ENCODE measurements around the gene PTTG1.

Gene PTTG1

GRCh38 chr5:160452795-160453194 is 31.1 kb downstream of the PTTG1 start:
- DNase-seq (ENCODE audit: low read depth) = no peak
- TF ChIP-seq, protein P1, sequence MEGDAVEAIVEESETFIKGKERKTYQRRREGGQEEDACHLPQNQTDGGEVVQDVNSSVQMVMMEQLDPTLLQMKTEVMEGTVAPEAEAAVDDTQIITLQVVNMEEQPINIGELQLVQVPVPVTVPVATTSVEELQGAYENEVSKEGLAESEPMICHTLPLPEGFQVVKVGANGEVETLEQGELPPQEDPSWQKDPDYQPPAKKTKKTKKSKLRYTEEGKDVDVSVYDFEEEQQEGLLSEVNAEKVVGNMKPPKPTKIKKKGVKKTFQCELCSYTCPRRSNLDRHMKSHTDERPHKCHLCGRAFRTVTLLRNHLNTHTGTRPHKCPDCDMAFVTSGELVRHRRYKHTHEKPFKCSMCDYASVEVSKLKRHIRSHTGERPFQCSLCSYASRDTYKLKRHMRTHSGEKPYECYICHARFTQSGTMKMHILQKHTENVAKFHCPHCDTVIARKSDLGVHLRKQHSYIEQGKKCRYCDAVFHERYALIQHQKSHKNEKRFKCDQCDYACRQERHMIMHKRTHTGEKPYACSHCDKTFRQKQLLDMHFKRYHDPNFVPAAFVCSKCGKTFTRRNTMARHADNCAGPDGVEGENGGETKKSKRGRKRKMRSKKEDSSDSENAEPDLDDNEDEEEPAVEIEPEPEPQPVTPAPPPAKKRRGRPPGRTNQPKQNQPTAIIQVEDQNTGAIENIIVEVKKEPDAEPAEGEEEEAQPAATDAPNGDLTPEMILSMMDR (conservative IDR thresholded peaks at IDR 0.05; ENCODE audit: low read depth, low read length) = no peak
- H3K4me3 ChIP-seq (ENCODE audit: low read depth, low read length) = no peak overlapping the region

DNA sequence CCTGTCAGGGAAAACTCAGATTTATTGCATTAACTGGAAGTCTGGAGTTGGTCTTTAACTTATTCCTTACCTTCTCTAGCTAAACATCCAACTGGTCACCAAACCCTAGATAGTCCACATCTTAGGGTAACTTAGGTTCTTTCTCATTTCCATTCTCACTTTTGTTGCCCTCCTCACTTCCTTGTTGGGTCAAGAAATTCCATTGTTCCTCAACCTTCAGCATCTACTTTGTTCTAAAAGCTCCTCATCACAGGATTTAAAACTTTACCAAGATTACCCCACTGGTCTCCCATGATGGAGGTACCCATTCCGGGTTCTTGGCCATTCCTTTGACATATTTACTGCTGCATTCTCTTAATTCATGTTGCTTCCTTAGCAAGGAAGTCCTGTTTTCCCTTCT is 32.1 kb downstream of the PTTG1 start:
- TF ChIP-seq, protein P1 (conservative IDR thresholded peaks at IDR 0.05; ENCODE audit: low read depth, low read length) = no peak
- DNase-seq (ENCODE audit: low read depth) = no peak

GRCh38 chr5:160455600-160455999 is 33.9 kb downstream of the PTTG1 start:
- no peak overlapping the region for H3K4me3 ChIP-seq (ENCODE audit: low read depth, low read length)
- no peak for DNase-seq (ENCODE audit: low read depth)
- TF ChIP-seq, protein P1 (conservative IDR thresholded peaks at IDR 0.05; ENCODE audit: low read depth, low read length) = no peak

More for the DNA sequence above, 32.1 kb downstream of the PTTG1 start:
- H3K4me3 ChIP-seq (ENCODE audit: low read depth, low read length) = no peak overlapping the region

DNA sequence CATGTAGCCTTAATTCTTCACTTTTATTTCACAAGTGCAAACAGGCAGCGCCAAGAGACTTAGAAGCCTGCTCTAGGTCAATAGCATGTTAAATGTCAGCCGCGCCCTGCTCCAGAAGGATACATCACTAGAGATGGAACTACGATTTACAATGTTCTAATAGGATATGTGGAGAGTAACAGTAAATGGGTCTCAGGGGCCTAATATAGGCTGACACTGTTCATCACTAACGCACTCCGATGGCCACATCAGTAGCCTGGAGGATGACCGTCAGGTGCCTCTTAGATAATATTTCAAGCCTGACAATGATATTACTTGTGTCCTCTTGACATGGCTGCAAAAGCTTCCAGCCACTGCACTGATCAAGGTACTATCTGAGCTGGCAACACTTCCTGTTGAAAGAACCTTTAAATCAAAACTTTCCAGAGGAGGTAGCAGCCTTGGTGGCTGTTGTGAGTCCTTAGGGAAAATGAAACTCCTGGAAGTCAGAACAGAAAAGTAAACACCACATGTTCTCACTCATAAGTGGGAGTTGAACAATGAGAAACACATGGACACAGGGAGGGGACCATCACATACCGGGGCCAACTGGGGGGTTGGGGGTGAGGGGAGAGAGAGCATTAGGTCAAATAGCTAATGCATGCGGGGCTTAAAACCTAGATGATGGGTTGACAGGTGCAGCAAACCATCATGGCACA is 35.0 kb downstream of the PTTG1 start:
- TF ChIP-seq, protein P1 (conservative IDR thresholded peaks at IDR 0.05; ENCODE audit: low read depth, low read length) = no peak
- no peak for DNase-seq (ENCODE audit: low read depth)
- H3K4me3 ChIP-seq (ENCODE audit: low read depth, low read length) = no peak overlapping the region

DNA sequence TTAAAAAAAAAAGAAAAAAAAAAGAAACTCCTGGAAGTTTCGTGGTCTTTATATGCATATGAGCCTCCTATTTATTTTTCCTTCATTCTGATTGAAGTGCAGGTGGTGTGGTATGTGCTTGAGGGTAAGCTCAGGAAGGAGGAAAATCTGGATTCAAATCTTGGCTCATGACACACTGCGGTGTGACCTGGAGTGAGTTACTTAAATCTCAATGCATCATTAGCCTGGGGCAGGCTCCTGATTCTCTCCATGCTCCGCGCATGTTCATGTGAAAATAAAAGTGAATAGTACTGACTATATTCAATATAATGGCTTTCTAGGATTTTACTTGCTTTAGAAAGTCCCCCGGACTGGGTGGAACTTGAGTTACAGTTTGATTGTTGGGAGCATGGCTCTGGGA is 35.6 kb downstream of the PTTG1 start:
- no peak for DNase-seq (ENCODE audit: low read depth)
- TF ChIP-seq, protein P1 (conservative IDR thresholded peaks at IDR 0.05; ENCODE audit: low read depth, low read length) = no peak
- no peak overlapping the region for H3K4me3 ChIP-seq (ENCODE audit: low read depth, low read length)

DNA sequence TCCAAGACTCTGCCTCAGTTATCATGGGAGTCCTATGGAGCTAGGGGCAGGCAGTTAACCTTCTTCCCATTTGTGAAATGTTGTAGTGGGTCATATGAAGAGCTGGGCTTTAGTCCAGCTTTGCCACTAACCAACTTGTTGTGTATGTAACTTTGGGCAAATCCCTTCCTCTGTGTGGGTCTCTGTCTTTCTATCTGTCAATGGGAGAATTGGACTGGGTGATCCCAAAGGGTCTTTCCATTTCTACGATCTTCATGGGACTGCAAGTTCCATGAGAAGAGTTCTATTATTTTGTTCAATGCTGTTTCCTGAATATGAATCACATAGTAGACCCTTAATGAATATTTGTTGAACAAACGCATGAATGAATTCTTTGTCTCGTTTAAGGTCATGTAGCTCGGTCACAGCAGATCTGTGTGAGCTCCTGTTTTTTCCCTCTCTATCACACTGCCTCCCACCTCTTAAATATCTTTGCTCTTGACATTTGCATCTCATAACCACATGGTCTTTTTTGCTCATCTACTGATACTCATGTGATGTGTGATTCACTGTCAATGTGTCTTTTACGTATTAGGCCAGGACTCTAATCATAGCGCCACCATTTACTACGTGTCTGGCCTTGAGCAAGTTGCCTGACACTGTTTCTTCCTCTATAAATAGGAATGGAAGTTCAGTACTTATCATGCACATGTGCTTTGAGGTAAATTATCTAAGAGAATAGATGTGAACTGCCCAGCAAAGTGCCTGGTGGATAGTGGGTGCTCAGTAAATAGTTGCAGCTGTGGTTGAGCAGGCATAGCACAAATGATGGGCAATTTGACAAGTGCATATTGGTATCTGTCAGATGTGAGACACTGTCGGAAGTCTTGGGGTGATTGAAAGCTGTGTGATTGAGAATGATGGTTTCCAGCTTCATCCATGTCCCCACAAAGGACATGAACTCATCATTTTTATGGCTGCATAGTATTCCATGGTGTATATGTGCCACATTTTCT is 37.4 kb downstream of the PTTG1 start:
- no peak overlapping the region for H3K4me3 ChIP-seq (ENCODE audit: low read depth, low read length)
- no peak for DNase-seq (ENCODE audit: low read depth)
- TF ChIP-seq, protein P1 (conservative IDR thresholded peaks at IDR 0.05; ENCODE audit: low read depth, low read length) = no peak

Measured in choroid plexus epithelial cell (primary cell).